NCI-H1048 (cell line): ENCODE data around the gene DVL1.

ENCODE experiments used
- DNase-seq: peaks from one replicate; lab custom pipeline; 2025; lab: John Stamatoyannopoulos, UW

The DVL1 gene

GRCh38 chr1:1355416-1355815 is 6.2 kb upstream of the DVL1 start:
- no peak for DNase-seq

- DNase-seq = no peak
Measured at GRCh38 chr1:1354271-1355247, 5.3 kb upstream of the DVL1 start.

- no peak for DNase-seq
Measured at GRCh38 chr1:1353389-1354151, 4.4 kb upstream of the DVL1 start.

GRCh38 chr1:1352786-1353388 is 3.7 kb upstream of the DVL1 start:
- no peak for DNase-seq

- DNase-seq = no peak
Measured at GRCh38 chr1:1351511-1352427, 2.6 kb upstream of the DVL1 start.

GRCh38 chr1:1348420-1349255 is 580 bp downstream of the DVL1 start:
- no peak for DNase-seq

GRCh38 chr1:1347663-1348419 is 1.4 kb downstream of the DVL1 start:
- DNase-seq = no peak

GRCh38 chr1:1347026-1347595 is 2.1 kb downstream of the DVL1 start:
- no peak for DNase-seq

GRCh38 chr1:1346501-1346890 is 2.7 kb downstream of the DVL1 start:
- DNase-seq = no peak

- DNase-seq = no peak
Measured at GRCh38 chr1:1345860-1346500, 3.2 kb downstream of the DVL1 start.

- no peak for DNase-seq
Measured at GRCh38 chr1:1345384-1345783, 3.8 kb downstream of the DVL1 start.

- DNase-seq = no peak
Measured at GRCh38 chr1:1344655-1345361, 4.4 kb downstream of the DVL1 start.

GRCh38 chr1:1343811-1344421 is 5.3 kb downstream of the DVL1 start:
- no peak for DNase-seq

GRCh38 chr1:1342584-1343115 is 6.6 kb downstream of the DVL1 start:
- no peak for DNase-seq

GRCh38 chr1:1342061-1342562 is 7.1 kb downstream of the DVL1 start:
- no peak for DNase-seq

- DNase-seq = no peak
Measured at GRCh38 chr1:1341549-1342021, 7.6 kb downstream of the DVL1 start.

- no peak for DNase-seq
Measured at GRCh38 chr1:1340791-1341548, 8.2 kb downstream of the DVL1 start.
